HG03521 (cell line): Measurements from ENCODE around the gene ASAP2.

Experiments
- ATAC-seq: cut with Tn5 transposase; IDR thresholded peaks from one replicate; pipeline ENCODE4 v1.9.1; 2021; ENCODE audit warnings: mild to moderate bottlenecking, moderate library complexity; ENCODE audit not compliant: unreplicated experiment

ASAP2 gene

DNA sequence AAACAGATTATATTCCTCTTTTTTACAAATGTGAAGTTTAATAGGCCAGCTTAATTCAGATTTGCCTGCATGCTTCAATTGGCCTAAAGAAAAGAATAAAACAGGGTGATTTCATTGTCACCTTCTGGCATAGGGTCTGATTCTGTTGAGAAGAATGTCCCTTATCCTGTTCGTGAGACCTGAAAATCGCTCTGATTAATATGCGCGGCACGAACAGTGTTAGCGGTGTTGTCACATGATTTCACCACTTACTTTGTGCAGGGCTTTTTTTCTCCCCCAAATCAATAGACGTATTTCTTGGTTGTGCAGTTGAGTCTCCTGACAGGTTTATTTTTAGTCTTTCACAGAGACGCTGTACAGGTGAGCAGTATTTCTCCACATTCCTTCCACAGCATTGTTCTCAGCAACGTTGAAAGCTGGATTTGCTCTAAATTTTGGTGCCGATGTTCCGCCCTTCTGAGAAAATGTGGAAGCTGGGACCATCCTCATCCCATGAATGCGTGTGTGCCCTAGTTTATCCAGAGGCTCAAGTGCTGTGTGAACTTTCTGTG is 134.8 kb downstream of the ASAP2 start:
- no peak for ATAC-seq

- ATAC-seq = no peak
These were observed 136.0 kb downstream of the ASAP2 start for GRCh38 chr2:9342659-9343058.

- no peak for ATAC-seq
These were observed 136.9 kb downstream of the ASAP2 start for GRCh38 chr2:9343524-9343923.

DNA sequence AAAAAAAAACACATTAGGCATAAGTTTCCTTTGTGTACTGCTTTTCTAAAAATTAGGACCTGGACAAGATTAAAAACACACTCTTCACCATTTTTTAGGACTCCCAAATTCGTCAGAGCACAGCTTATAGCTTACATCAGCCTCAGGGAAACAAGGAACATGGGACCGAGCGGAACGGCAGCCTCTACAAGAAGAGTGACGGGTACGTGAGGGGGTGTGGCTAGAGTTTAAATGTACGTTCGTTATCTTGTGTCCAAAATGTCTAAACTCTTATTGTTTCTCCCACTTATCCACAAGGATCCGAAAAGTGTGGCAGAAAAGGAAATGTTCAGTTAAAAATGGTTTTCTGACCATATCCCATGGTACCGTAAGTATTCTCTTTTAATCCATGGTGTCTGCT is 137.8 kb downstream of the ASAP2 start:
- ATAC-seq = no peak

- no peak for ATAC-seq
These were observed 138.7 kb downstream of the ASAP2 start for GRCh38 chr2:9345343-9345742.

- ATAC-seq = no peak
These were observed 139.4 kb downstream of the ASAP2 start for GRCh38 chr2:9345997-9346396.

DNA sequence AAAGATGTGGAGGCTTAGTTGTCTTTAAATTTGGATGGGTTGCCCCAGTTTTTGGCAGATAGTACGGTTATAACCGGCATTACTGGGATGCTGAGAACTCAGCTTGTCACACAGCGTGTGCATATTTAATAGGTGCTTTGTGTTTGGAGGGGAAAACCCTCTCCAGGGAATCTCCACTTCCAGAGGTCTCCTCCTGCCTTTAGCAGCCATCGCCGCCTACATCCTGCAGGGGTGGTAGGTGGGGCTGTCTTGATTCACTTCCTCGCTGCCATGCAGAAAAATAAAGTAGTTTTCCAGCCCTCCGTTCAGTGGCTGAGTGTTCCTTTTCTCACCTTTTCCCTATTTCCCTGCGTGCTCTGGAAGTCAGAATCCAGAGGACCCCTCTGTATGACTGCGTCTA is 140.3 kb downstream of the ASAP2 start:
- ATAC-seq = no peak

DNA sequence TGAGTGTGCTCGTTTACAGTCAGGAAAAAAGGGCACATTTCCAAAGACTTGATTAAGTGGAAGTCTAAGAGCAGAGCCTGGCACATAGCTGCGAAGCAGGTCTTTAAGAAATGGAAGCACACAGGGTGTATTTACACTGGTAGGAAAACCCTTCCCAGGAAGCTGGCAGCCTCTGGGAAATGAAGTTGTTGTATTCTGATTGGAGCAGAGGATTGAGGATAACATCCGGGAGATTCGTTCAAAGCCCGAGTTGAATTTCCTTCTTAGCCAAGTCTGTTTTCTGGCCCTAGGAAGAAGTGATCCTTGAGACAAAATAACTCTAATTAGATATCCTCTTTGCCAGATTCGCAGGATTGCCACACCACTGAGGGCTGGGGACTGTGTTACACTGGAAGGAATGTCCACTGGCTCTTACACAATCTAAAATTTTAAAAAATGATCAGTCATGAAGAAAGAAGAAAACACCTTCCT is 140.8 kb downstream of the ASAP2 start:
- no peak for ATAC-seq

- ATAC-seq = no peak
These were observed 147.7 kb downstream of the ASAP2 start for GRCh38 chr2:9354318-9354717.

GRCh38 chr2:9355270-9355669 is 148.7 kb downstream of the ASAP2 start:
- no peak for ATAC-seq

DNA sequence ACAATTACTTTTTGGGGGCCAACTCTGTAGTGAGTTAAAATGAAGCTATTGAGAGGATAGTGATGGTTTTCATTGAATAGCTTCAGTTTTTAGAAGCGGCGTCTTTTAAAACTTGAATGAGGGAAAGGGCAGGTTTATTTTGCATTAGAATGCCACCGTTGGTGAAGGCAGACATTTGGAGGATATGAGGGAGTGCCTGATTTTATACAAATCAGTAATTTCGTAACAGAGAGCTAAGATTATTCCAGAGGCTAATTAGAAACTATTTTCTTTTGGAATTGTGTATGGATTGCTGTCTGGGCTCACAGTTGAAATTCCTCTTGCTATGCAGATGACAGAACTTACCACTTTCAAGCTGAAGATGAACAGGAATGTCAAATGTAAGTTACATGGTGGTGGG is 149.1 kb downstream of the ASAP2 start:
- no peak for ATAC-seq

DNA sequence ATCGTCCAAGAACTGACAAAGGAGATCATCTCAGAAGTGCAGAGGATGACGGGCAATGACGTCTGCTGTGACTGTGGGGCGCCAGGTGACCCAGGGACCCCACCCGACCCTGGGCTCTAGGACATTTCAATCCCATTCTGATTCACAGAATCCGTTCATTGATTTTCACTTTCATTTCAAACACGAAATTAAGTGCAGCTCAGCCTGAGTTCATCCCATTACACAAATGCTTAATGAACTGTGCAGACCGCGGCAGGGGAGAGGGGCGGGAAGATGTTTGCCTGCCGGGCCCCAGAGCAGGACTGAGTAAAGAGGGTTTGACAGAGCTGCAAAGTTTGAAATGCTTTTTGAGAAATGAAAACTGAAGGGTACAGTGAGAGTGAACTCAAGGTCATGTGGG is 149.6 kb downstream of the ASAP2 start:
- no peak for ATAC-seq

DNA sequence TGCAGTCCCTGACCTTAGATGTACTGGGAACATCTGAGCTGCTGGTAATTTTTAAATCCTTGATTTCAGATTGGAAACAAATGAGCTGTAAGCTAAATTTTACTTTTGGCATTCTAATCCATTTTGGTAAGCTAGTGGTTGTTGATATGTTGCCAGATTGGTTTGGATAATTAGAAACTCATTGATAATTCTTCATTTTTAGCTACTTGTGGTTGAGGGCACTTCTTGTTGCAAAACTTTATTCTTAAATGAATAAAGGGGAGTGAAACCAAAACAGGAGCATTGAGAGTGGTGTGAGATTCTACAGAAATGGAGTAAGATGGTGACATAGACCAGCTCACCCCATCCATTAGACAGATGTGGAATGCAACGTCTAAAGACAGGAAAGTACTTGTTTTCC is 152.2 kb downstream of the ASAP2 start:
- no peak for ATAC-seq

DNA sequence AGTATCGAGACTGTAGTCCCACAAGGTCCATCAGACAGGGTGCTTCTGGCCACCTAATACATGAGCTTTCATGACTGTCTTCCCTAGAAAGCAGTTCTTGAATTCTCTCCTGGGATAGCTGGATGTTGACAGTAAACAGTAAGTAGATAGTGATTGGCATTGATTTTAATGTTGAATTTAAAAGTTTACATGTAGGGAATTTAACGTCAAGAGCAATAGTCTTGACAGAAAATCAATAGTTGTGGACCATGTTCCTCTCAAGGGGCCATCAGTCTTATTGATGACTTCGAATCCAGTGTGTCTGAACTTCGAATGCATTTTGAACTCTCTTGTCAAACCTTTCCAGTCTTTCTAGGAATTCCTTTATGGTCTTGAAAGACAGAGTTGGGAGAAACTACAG is 152.9 kb downstream of the ASAP2 start:
- ATAC-seq = no peak

GRCh38 chr2:9360110-9360509 is 153.5 kb downstream of the ASAP2 start:
- no peak for ATAC-seq

GRCh38 chr2:9360701-9361100 is 154.1 kb downstream of the ASAP2 start:
- no peak for ATAC-seq

DNA sequence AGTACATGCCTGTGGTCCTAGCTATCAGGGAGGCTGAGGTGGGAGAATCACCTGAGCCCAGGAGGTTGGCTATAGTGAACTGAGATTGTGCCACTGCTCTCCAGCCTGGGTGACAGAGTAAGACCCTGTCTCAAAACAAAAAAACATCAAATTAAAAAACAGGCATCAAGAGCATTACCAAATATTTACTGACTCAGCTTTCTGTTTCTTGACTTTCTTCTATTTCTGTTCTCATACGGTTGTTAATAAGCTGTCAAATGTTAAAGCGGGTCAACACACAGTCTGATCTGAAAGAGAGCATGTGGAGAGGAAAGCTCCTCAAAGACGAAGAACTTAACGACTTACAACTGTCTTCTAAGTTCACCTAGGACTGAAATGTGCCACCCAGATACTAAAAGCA is 157.8 kb downstream of the ASAP2 start:
- ATAC-seq = no peak

DNA sequence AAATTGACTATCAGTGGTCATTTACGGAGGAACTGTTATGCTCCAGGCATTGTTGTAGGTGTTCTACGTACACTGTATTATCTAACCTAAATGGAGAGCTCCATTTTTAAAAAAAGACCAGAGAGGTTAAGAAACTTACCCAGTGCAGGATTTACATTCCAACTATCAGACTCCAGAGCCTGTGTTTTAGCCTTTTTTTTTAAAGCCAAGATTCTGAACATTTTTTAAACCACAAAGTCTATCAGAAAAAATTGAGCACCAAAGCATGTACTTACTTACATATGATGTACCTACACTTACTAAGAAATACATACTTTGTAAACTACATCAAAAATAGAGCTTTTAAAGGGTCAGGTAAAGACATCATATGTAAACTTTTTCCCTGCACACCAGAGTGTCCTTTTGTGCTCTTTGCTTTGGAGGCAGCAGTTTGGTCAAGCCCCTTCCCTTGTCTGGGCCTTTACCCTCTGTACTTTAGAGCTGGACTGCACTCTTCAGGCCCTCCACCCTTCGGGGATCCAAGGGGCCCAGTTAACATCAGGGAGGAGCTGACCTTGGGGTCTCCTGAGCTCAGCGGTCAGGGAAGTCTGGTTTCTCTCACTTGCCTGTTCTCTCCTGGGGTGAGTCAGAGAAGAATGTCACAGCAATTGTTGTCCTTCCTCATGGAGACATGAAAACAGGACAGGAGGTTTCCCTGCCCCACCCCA is 158.3 kb downstream of the ASAP2 start:
- no peak for ATAC-seq

DNA sequence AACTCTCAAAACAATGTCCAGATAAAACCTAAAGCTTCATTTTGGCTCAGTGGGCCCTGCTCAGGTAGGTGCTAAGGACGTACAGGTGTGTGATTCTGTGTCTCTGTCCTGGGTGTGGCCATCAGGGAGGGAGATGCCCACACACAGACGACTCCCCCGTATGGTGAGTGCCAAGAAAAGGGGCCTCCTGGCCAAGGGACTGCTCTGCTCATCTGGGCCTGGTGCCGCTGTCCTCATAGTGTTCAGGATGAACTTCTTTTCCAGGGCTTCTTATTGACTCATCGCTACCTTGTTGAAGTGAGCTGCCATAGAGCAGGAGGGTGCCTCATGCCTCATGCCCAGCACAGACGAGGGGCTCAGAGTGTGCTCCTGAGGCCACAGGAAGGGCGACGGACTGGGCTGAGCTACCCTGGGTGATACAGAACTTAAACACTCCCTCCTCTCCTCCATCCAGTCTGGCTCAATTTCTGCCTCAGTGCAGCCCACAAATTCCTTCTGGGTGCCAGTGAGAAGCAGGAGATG is 158.9 kb downstream of the ASAP2 start:
- ATAC-seq = no peak

DNA sequence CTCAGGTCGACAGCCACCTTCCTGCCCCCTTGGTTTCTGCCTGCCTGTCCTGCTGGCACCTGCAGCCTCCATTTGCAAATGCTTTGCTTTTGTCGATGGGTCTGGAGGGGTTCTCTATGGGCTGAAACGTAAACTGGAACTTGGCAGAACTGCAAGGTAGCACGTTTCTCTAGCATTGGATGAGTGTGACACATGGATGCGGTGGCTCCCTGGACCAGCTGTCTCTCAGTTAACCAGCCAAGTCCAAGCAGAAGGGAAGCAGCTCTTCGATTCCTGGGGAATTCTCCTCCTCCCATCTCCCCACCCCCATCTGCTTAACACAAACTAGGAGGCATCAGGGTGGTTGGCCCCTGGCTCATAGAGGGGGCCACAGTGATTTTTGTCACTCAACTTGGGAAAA is 159.4 kb downstream of the ASAP2 start:
- no peak for ATAC-seq

- no peak for ATAC-seq
These were observed 164.1 kb downstream of the ASAP2 start for GRCh38 chr2:9370746-9371145.

GRCh38 chr2:9373047-9373446 is 166.4 kb downstream of the ASAP2 start:
- ATAC-seq = no peak

- ATAC-seq = no peak
These were observed 166.9 kb downstream of the ASAP2 start for GRCh38 chr2:9373476-9373875.
